H9 (cell line): ENCODE data around the gene PC. TPM values are rescaled to one million over a fixed set of nuclear protein-coding genes. Genes with fewer than 3 reads are reported as not detected.

Source experiments
- DNase-seq: peaks from one replicate; pipeline ENCODE4 v3.0.0-alpha.2; 2017
- H2AFZ ChIP-seq: one replicate; pipeline ENCODE4 v1.6.1; 2013; ENCODE audit warnings: mild to moderate bottlenecking, low read length, control low read depth, moderate library complexity
- H2AK5ac ChIP-seq: 2 replicates; pipeline ENCODE4 v1.6.1; 2013; ENCODE audit warnings: low read length, control low read depth, mixed read lengths; ENCODE audit not compliant: insufficient read length
- H2BK120ac ChIP-seq: one replicate; pipeline ENCODE4 v1.6.1; 2013; ENCODE audit warnings: low read depth, mild to moderate bottlenecking, low read length, control low read depth, inconsistent platforms; ENCODE audit not compliant: poor library complexity, severe bottlenecking
- H2BK12ac ChIP-seq: 2 replicates; pipeline ENCODE4 v1.6.1; 2013; ENCODE audit warnings: low read length, control low read depth, mixed read lengths, low read depth; ENCODE audit not compliant: insufficient read length
- H2BK15ac ChIP-seq: 2 replicates; pipeline ENCODE4 v1.6.1; 2013; ENCODE audit warnings: low read depth, low read length, control low read depth
- H2BK20ac ChIP-seq: one replicate; pipeline ENCODE4 v1.6.1; 2013; ENCODE audit warnings: low read depth, mild to moderate bottlenecking, low read length, control low read depth, inconsistent platforms; ENCODE audit not compliant: poor library complexity, severe bottlenecking
- H2BK5ac ChIP-seq: 2 replicates; pipeline ENCODE4 v1.6.1; 2013; ENCODE audit warnings: low read length, control low read depth, mixed read lengths; ENCODE audit not compliant: insufficient read length
- H3K14ac ChIP-seq: 2 replicates; pipeline ENCODE4 v1.6.1; 2013; ENCODE audit warnings: low read length, control low read depth; ENCODE audit not compliant: insufficient read depth
- H3K18ac ChIP-seq: 2 replicates; pipeline ENCODE4 v1.6.1; 2013; ENCODE audit warnings: low read depth, mild to moderate bottlenecking, mixed read lengths, low read length, control low read depth; ENCODE audit not compliant: insufficient read length
- H3K23ac ChIP-seq: 2 replicates; pipeline ENCODE4 v1.6.1; 2013; ENCODE audit warnings: low read length, control low read depth, mixed read lengths, low read depth; ENCODE audit not compliant: insufficient read length
- H3K23me2 ChIP-seq: 2 replicates; pipeline ENCODE4 v1.6.1; 2013; ENCODE audit warnings: low read depth, mild to moderate bottlenecking, mixed read lengths, low read length, control low read depth; ENCODE audit not compliant: insufficient read length, poor library complexity, severe bottlenecking
- H3K27ac ChIP-seq: 2 replicates; pipeline ENCODE4 v1.5.1; 2013; ENCODE audit warnings: low read length, control low read depth, mixed read lengths, low read depth; ENCODE audit not compliant: insufficient read length
- H3K27me3 ChIP-seq: 2 replicates; pipeline ENCODE4 v1.6.1; 2013; ENCODE audit warnings: low read length, control low read depth, inconsistent platforms; ENCODE audit not compliant: insufficient read depth
- H3K4ac ChIP-seq: 2 replicates; pipeline ENCODE4 v1.6.1; 2013; ENCODE audit warnings: low read depth, mild to moderate bottlenecking, control low read depth, inconsistent platforms, low read length, moderate library complexity
- H3K4me1 ChIP-seq: 2 replicates; pipeline ENCODE4 v1.6.1; 2013; ENCODE audit warnings: low read length, control low read depth, inconsistent platforms; ENCODE audit not compliant: insufficient read depth
- H3K4me2 ChIP-seq: 2 replicates; pipeline ENCODE4 v1.6.1; 2013; ENCODE audit warnings: low read length, control low read depth, mixed read lengths; ENCODE audit not compliant: insufficient read length, insufficient read depth
- H3K56ac ChIP-seq: 2 replicates; pipeline ENCODE4 v1.6.1; 2013; ENCODE audit warnings: low read depth, mild to moderate bottlenecking, mixed read lengths, low read length, control low read depth; ENCODE audit not compliant: insufficient read length
- H3K79me1 ChIP-seq: 2 replicates; pipeline ENCODE4 v1.6.1; 2013; ENCODE audit warnings: low read depth, mild to moderate bottlenecking, moderate library complexity, low read length, control low read depth, inconsistent platforms; ENCODE audit not compliant: insufficient read depth, poor library complexity, severe bottlenecking
- H3K79me2 ChIP-seq: 2 replicates; pipeline ENCODE4 v1.6.1; 2013; ENCODE audit warnings: low read length, control low read depth, inconsistent platforms; ENCODE audit not compliant: insufficient read depth
- H3K9ac ChIP-seq: 2 replicates; pipeline ENCODE4 v1.6.1; 2013; ENCODE audit warnings: low read length, control low read depth, mixed read lengths; ENCODE audit not compliant: insufficient read length; ENCODE audit errors: extremely low read depth
- H3K9me3 ChIP-seq: one replicate; pipeline ENCODE4 v1.6.1; 2013; ENCODE audit warnings: low read depth, low read length, inconsistent platforms; ENCODE audit not compliant: control insufficient read depth
- H3T11ph ChIP-seq: one replicate; pipeline ENCODE4 v1.6.1; 2013; ENCODE audit warnings: mild to moderate bottlenecking, low read length, control low read depth, inconsistent platforms
- H4K20me1 ChIP-seq: one replicate; pipeline ENCODE4 v1.6.1; 2013; ENCODE audit not compliant: control insufficient read depth, insufficient read length, insufficient read depth
- H4K5ac ChIP-seq: 2 replicates; pipeline ENCODE4 v1.6.1; 2013; ENCODE audit warnings: low read depth, mild to moderate bottlenecking, mixed read lengths, low read length, control low read depth; ENCODE audit not compliant: insufficient read length
- H4K8ac ChIP-seq: replicated peaks from 2 replicates; pipeline ENCODE4 v1.6.1; 2013; ENCODE audit warnings: low read length, control low read depth, mixed read lengths, low read depth; ENCODE audit not compliant: insufficient read length
- H4K91ac ChIP-seq: 2 replicates; pipeline ENCODE4 v1.6.1; 2013; ENCODE audit warnings: low read depth, mild to moderate bottlenecking, moderate library complexity, mixed read lengths, low read length, control low read depth; ENCODE audit not compliant: insufficient read length
- H3K27ac Mint-ChIP-seq, 3 experiments: 2 replicates in 2 of 3; 3 replicates in 1 of 3; pipeline ENCODE4 v1.8.0; 2020 to 2021; ENCODE audit warnings: mixed read lengths in 3 of 3, mild to moderate bottlenecking in 1 of 3, moderate library complexity in 1 of 3
- H3K27me3 Mint-ChIP-seq: 2 replicates; pipeline ENCODE4 v1.8.0; 2021; ENCODE audit warnings: low read depth, mild to moderate bottlenecking, moderate library complexity, mixed read lengths
- H3K36me3 Mint-ChIP-seq, 3 experiments: 2 replicates in 2 of 3; 3 replicates in 1 of 3; pipeline ENCODE4 v1.8.0; 2020 to 2021; ENCODE audit warnings: low read depth in 3 of 3, mixed read lengths in 3 of 3; ENCODE audit not compliant: insufficient read depth in 1 of 3
- H3K4me1 Mint-ChIP-seq, 2 experiments: 2 replicates each; pipeline ENCODE4 v1.8.0; 2020; ENCODE audit warnings: mixed read lengths in 2 of 2
- H3K4me3 Mint-ChIP-seq, 2 experiments: 2 replicates in 1 of 2; 3 replicates in 1 of 2; pipeline ENCODE4 v1.8.0; 2020 to 2021; ENCODE audit warnings: mild to moderate bottlenecking in 2 of 2, mixed read lengths in 2 of 2, moderate library complexity in 1 of 2
- H3K9me3 Mint-ChIP-seq, 2 experiments: 2 replicates in 1 of 2; 3 replicates in 1 of 2; pipeline ENCODE4 v1.8.0; 2020; ENCODE audit warnings: mild to moderate bottlenecking in 2 of 2, mixed read lengths in 2 of 2, moderate library complexity in 1 of 2
- CTCF ChIP-seq: fragments of 200-600 bp; sonication (generic); conservative IDR thresholded peaks from 3 replicates; pipeline ENCODE4 v1.8.0; 2021; ENCODE audit warnings: antibody characterized with exemption, mild to moderate bottlenecking
- WGBS: extraction: QIAGEN DNeasy Blood & Tissue Kit; methylation state at CpG from one replicate; pipeline ENCODE4 v1.1.7; 2013; ENCODE audit warnings: missing lambda C conversion rate, low lambda C conversion rate, mixed read lengths; ENCODE audit not compliant: insufficient read length; ENCODE audit errors: extremely low coverage; 5-methylcytosine and 5-hydroxymethylcytosine counted together
- total RNA-seq: library from RNA; stranded (reverse); gene quantifications from 2 replicates; pipeline ENCODE4 v1.2.1, GENCODE V29; 2021

PC gene
- total RNA-seq, 1 experiment from 2014 or later, result 32.6 TPM

- Histone ChIP-seq H3K9me3 (no peaks in the 10 kb centered on the region), H4K8ac (no peak overlapping the region), H3K9ac (no peak overlapping the region), H4K5ac (no peak overlapping the region), H3K79me1 (no peaks in the 10 kb centered on the region), H2BK5ac (no peak overlapping the region), H2BK120ac (no peak overlapping the region), H2BK12ac (no peak overlapping the region), H4K91ac (no peak overlapping the region), H2BK15ac (no peak overlapping the region), H3K56ac (no peak overlapping the region), H2BK20ac (no peak overlapping the region), H3K27ac (no peak overlapping the region), H2AFZ (no peak overlapping the region), H3T11ph (no peak overlapping the region), H3K18ac (no peak overlapping the region), H3K27me3 (no peaks in the 10 kb centered on the region), H3K4ac (no peak overlapping the region; the same call in 1 of the 2 replicates), H3K14ac (no peak overlapping the region), H4K20me1 (no peaks in the 10 kb centered on the region), H3K23me2 (no peaks in the 10 kb centered on the region), H2AK5ac (no peak overlapping the region), H3K79me2 (no peaks in the 10 kb centered on the region), H3K23ac (no peak overlapping the region), H3K4me1 (no peaks in the 10 kb centered on the region), H3K4me2 (no peak overlapping the region)
- DNase-seq, result no peak
- Mint-ChIP-seq H3K36me3 (no peaks in the 10 kb centered on the region), H3K27ac (no peak overlapping the region), H3K9me3 (no peaks in the 10 kb centered on the region), H3K4me3 (no peak overlapping the region; a peak in 1 of 5 replicates), H3K4me1 (peaks cover 2 to 5% of the 10 kb centered on the region in 2 experiments), H3K27me3 (peaks cover 8% of the 10 kb centered on the region)
- no peak for TF ChIP-seq CTCF
- no CpG with 5 or more reads among the region's 3 CpGs for WGBS
These were observed 6.3 kb upstream of the PC start for GRCh38 chr11:66964495-66964894.
